ENCODE results near the gene PRR20E. TPM values are rescaled to one million over a fixed set of nuclear protein-coding genes. Genes with fewer than 3 reads are reported as not detected.
"Not testable (repeated sequence)": the region's sequence is repeated elsewhere in the genome, so short reads cannot be mapped to it uniquely, and the experiment has no call there.

PRR20E gene
- total RNA-seq, 1 donor from 2014 or later = not detected

DNA sequence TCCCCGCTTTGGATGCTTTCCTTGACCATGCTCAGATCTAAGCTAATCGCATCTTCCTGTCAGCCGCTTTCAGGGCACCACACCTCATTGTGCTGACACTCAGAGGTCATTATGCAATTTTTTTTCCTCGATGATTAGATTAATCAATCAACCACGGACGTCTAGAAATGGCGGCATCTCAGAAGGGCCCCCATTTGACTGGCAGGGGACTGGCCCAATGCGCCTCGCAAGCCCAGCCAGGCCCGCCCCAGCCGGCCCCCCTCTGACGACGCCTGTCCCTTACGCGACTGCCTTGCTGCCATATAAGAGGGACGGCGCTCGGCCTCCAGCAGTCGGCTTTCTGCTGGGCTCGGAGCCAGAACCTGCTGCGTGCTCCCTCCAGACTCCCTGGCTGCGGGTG lies 19.8 kb upstream of the PRR20E start, which contains the start of gene PRR20B:
Gene PRR20B, plus strand, starts transcription at position 301 of the 400 bp plus-strand sequence. CDS start 387 bp downstream, outside the sequence.
- H3K4me3 Mint-ChIP-seq (ENCODE audit: low read depth); H3K27ac Mint-ChIP-seq; H3K27me3 Mint-ChIP-seq; H3K36me3 Mint-ChIP-seq (ENCODE audit: insufficient read depth); DNase-seq (ENCODE audit: low spot score, unreplicated experiment); H3K9me3 Mint-ChIP-seq (ENCODE audit: low read depth); H3K4me1 Mint-ChIP-seq (ENCODE audit: low read depth): not testable (repeated sequence)

DNA sequence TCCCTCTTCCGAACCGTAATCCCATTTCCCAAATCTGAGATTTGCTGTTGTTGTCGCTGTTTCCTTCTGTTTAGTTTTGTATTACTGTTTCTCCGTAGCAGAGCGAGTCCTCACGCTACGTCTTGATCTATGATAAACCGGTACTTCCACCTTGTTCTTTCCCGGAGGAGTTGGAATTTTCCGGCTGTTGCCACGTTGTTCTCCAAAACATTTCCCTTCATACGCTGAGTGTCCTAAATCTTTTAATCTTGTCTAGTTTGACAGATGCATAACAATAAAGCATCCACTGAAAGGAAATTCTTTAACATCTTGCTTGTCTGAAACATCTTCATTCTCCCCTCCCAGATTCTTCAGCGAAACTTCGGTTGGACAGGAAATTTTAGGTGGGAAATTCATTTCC lies 18.9 kb upstream of the PRR20E start:
- not testable (repeated sequence) for H3K9me3 Mint-ChIP-seq (ENCODE audit: low read depth); H3K4me3 Mint-ChIP-seq (ENCODE audit: low read depth); H3K4me1 Mint-ChIP-seq (ENCODE audit: low read depth); H3K27ac Mint-ChIP-seq; DNase-seq (ENCODE audit: low spot score, unreplicated experiment); H3K27me3 Mint-ChIP-seq; H3K36me3 Mint-ChIP-seq (ENCODE audit: insufficient read depth)

GRCh38 chr13:57153761-57154160 lies 13.2 kb upstream of the PRR20E start, which contains the start of gene PRR20C:
TSS of gene PRR20C (plus strand) at chr13:57154061. CDS start at chr13:57154448, 387 bp downstream.
- not testable (repeated sequence) for H3K4me1 Mint-ChIP-seq (ENCODE audit: low read depth); DNase-seq (ENCODE audit: low spot score, unreplicated experiment); H3K27me3 Mint-ChIP-seq; H3K9me3 Mint-ChIP-seq (ENCODE audit: low read depth); H3K4me3 Mint-ChIP-seq (ENCODE audit: low read depth); H3K36me3 Mint-ChIP-seq (ENCODE audit: insufficient read depth); H3K27ac Mint-ChIP-seq

DNA sequence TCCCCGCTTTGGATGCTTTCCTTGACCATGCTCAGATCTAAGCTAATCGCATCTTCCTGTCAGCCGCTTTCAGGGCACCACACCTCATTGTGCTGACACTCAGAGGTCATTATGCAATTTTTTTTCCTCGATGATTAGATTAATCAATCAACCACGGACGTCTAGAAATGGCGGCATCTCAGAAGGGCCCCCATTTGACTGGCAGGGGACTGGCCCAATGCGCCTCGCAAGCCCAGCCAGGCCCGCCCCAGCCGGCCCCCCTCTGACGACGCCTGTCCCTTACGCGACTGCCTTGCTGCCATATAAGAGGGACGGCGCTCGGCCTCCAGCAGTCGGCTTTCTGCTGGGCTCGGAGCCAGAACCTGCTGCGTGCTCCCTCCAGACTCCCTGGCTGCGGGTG lies 6.7 kb upstream of the PRR20E start, which contains the start of gene PRR20D:
Gene PRR20D, plus strand, starts transcription at position 301 of the 400 bp plus-strand sequence. CDS start 387 bp downstream, outside the sequence.
- not testable (repeated sequence) for H3K27ac Mint-ChIP-seq; H3K27me3 Mint-ChIP-seq; H3K4me3 Mint-ChIP-seq (ENCODE audit: low read depth); H3K4me1 Mint-ChIP-seq (ENCODE audit: low read depth); H3K9me3 Mint-ChIP-seq (ENCODE audit: low read depth); H3K36me3 Mint-ChIP-seq (ENCODE audit: insufficient read depth); DNase-seq (ENCODE audit: low spot score, unreplicated experiment)

DNA sequence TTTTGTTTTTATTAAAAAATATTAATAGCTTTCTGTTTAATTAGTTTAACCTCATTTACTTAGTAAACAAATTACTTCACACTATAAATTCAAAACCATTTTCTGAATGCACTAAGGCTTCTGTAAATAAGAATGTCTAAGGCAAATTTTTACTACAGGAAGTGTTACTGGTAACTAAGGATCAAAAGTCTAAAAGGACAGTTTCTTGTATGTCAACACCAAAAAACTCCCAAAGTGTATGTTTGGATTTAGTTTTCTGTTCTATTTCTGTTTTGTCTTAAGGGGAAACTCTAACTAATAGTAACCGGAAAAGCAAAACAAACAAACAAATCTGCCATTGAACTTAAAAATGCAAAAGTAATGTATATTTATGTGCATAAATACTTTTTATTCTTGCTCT lies 24.7 kb downstream of the PRR20E start:
- no peak for DNase-seq (ENCODE audit: low spot score, unreplicated experiment)
- no peaks in the 10 kb centered on the region for H3K9me3 Mint-ChIP-seq (ENCODE audit: low read depth)

GRCh38 chr13:57212989-57213388 lies 46.0 kb downstream of the PRR20E start:
- no peaks in the 10 kb centered on the region for H3K4me1 Mint-ChIP-seq (ENCODE audit: low read depth)
- no peak for DNase-seq (ENCODE audit: low spot score, unreplicated experiment)
- H3K36me3 Mint-ChIP-seq (ENCODE audit: insufficient read depth) = no peaks in the 10 kb centered on the region
- H3K27ac Mint-ChIP-seq = no peak overlapping the region
- TF ChIP-seq, protein P1, sequence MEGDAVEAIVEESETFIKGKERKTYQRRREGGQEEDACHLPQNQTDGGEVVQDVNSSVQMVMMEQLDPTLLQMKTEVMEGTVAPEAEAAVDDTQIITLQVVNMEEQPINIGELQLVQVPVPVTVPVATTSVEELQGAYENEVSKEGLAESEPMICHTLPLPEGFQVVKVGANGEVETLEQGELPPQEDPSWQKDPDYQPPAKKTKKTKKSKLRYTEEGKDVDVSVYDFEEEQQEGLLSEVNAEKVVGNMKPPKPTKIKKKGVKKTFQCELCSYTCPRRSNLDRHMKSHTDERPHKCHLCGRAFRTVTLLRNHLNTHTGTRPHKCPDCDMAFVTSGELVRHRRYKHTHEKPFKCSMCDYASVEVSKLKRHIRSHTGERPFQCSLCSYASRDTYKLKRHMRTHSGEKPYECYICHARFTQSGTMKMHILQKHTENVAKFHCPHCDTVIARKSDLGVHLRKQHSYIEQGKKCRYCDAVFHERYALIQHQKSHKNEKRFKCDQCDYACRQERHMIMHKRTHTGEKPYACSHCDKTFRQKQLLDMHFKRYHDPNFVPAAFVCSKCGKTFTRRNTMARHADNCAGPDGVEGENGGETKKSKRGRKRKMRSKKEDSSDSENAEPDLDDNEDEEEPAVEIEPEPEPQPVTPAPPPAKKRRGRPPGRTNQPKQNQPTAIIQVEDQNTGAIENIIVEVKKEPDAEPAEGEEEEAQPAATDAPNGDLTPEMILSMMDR (IDR thresholded peaks at IDR 0.05; ENCODE audit: unreplicated experiment) = no peak
- no peaks in the 10 kb centered on the region for H3K27me3 Mint-ChIP-seq
- no peaks in the 10 kb centered on the region for H3K9me3 Mint-ChIP-seq (ENCODE audit: low read depth)
- H3K4me3 Mint-ChIP-seq (ENCODE audit: low read depth) = no peak overlapping the region

More for the DNA sequence above, 24.7 kb downstream of the PRR20E start:
- Mint-ChIP-seq H3K4me3 (ENCODE audit: low read depth) (no peak overlapping the region), H3K27me3 (no peaks in the 10 kb centered on the region), H3K36me3 (ENCODE audit: insufficient read depth) (no peaks in the 10 kb centered on the region), H3K4me1 (ENCODE audit: low read depth) (peaks cover 1% of the 10 kb centered on the region), H3K27ac (no peak overlapping the region)
- TF ChIP-seq, protein P1 (IDR thresholded peaks at IDR 0.05; ENCODE audit: unreplicated experiment) = no peak

Other genes starting within 250 kb of the PRR20E start
- not detected in 2 replicates for gene PRR20A, start 26.3 kb upstream of the PRR20E start, total RNA-seq
- gene PRR20B, start 19.7 kb upstream of the PRR20E start, total RNA-seq = not detected in 2 replicates
- not detected in 2 replicates for gene PRR20C, start 13.1 kb upstream of the PRR20E start, total RNA-seq
- not detected in 2 replicates for gene PRR20D, start 6.6 kb upstream of the PRR20E start, total RNA-seq

All from progenitor cell of endocrine pancreas (in vitro differentiated cells).